ENCODE data around the gene ELF3. TPM values are rescaled to one million over a fixed set of nuclear protein-coding genes. Genes with fewer than 3 reads are reported as not detected.

Gene ELF3
- total RNA-seq, 1 donor from 2014 or later, result 4.8 TPM

DNA sequence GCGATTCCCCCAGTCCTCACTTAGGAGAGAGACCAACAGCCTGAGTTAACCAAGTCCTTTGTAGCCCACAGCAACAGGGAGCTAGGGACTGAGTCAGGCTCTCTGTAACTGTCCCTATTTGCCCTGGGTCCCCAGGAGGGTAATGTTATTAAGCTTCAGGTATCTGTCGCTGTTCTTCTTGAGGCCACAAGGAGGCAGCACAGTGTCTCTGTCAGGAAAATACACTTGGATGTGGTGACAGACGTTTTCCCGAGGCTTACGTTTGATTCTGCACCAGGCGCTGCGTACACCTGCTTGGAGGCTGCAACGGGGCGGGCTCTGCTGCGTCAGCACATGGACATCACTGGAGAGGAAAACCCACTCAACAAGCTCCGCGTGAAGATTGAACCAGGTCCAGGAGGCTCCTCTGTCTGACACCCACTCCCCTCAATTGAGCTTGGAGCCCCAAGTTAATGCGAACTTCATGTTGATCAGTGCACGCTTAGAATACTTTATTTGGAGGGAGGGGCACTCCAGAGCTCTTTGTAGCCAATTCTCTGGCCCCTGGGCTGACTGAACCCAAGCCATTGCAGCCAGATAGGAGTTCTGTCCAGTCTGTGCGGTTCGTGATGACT is 10.7 kb upstream of the ELF3 start:
- CTCF ChIA-PET, result interaction anchor here (0.9 to 1.8 kb wide), 10 partner anchors 9 to 290 kb away, joined by 3 to 10 read pairs (median 4); partner anchors contain the start of gene ELF3

DNA sequence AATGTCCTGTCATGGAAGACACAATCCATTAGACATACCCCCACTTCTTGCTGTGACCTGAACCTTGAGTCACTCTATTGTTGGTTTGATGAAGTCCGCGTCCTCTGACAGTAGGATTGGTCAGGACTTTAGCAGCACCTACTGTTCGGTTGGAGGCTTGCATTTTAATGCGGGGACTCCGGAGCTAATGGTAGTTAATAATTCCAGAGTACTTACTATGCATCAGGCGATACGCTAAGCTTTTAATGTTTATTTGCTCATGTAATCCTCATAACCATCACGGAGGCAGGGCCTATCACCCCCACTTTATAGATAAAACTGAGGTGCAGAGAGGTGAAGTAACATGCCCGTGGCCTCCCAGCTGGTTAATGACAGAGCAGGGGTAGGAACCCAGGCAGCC is 7.9 kb upstream of the ELF3 start:
- DNase-seq, result no peak
- H3K27me3 Mint-ChIP-seq, result no peaks in the 10 kb centered on the region
- H3K9me3 Mint-ChIP-seq, result no peaks in the 10 kb centered on the region
- intact Hi-C loops (cut with micrococcal nuclease), result no loop called here
- no peak overlapping the region for H3K4me3 Mint-ChIP-seq
- ChIA-PET POLR2A (no interaction called here), CTCF (no interaction called here)
- TF ChIP-seq CTCF (IDR thresholded peaks at IDR 0.05), result no peak
- H3K27ac Mint-ChIP-seq, result no peak overlapping the region
- ATAC-seq (ENCODE audit: low read depth), result no peak
- H3K36me3 Mint-ChIP-seq (ENCODE audit: low read depth), result peaks cover 81% of the 10 kb centered on the region
- no peaks in the 10 kb centered on the region for H3K4me1 Mint-ChIP-seq

More for the DNA sequence above, 10.7 kb upstream of the ELF3 start:
- H3K9me3 Mint-ChIP-seq, result no peaks in the 10 kb centered on the region
- no peaks in the 10 kb centered on the region for H3K4me1 Mint-ChIP-seq
- intact Hi-C loops (cut with micrococcal nuclease), result loop anchor here (2.0 kb wide), 1 partner anchor 135 kb away; no protein-coding TSS in a partner anchor
- H3K27me3 Mint-ChIP-seq, result no peaks in the 10 kb centered on the region
- H3K27ac Mint-ChIP-seq, result no peak overlapping the region
- H3K36me3 Mint-ChIP-seq (ENCODE audit: low read depth), result peaks cover 80% of the 10 kb centered on the region
- ATAC-seq (ENCODE audit: low read depth) (peak; percentile 65), DNase-seq (no peak)
- H3K4me3 Mint-ChIP-seq, result no peak overlapping the region
- no peak for TF ChIP-seq CTCF (IDR thresholded peaks at IDR 0.05)
- POLR2A ChIA-PET, result interaction anchor here (1.7 kb wide), 1 partner anchor 12 kb away, joined by 7 read pairs; no protein-coding TSS in a partner anchor

GRCh38 chr1:202004711-202005110 is 5.7 kb upstream of the ELF3 start:
- CTCF ChIA-PET, result no interaction called here
- intact Hi-C loops (cut with micrococcal nuclease), result loop anchor here (5.0 kb wide), 2 partner anchors 113 to 313 kb away; no protein-coding TSS in a partner anchor

DNA sequence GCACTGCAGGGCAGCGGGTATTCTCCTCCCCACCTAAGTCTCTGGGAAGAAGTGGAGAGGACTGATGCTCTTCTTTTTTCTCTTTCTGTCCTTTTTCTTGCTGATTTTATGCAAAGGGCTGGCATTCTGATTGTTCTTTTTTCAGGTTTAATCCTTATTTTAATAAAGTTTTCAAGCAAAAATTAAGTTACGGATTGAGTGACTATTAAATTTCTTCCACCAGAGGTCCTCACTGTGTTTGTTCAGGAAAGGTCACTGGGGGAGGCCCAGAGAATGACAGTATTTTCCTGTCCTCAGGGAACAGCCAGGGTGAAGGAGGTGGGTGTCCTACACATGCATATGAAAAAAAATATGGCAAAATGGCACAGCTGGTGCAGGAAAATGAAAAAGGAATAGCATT is 4.4 kb upstream of the ELF3 start:
- ChIA-PET CTCF (no interaction called here), POLR2A (no interaction called here)
- Mint-ChIP-seq H3K36me3 (ENCODE audit: low read depth) (peaks cover 58% of the 10 kb centered on the region), H3K27ac (no peak overlapping the region), H3K9me3 (no peaks in the 10 kb centered on the region), H3K27me3 (no peaks in the 10 kb centered on the region), H3K4me3 (no peak overlapping the region), H3K4me1 (peaks cover 10% of the 10 kb centered on the region)
- no peak for TF ChIP-seq CTCF (IDR thresholded peaks at IDR 0.05)
- ATAC-seq (ENCODE audit: low read depth) (no peak), DNase-seq (no peak)
- intact Hi-C loops (cut with micrococcal nuclease), result loop anchor here (5.0 kb wide), 2 partner anchors 111 to 311 kb away; no protein-coding TSS in a partner anchor

More at GRCh38 chr1:202004711-202005110, 5.7 kb upstream of the ELF3 start:
- Mint-ChIP-seq H3K36me3 (ENCODE audit: low read depth) (peaks cover 69% of the 10 kb centered on the region), H3K4me3 (no peak overlapping the region), H3K27ac (no peak overlapping the region), H3K4me1 (peaks cover 3% of the 10 kb centered on the region), H3K9me3 (no peaks in the 10 kb centered on the region), H3K27me3 (no peaks in the 10 kb centered on the region)
- ATAC-seq (ENCODE audit: low read depth) (no peak), DNase-seq (no peak)
- POLR2A ChIA-PET, result no interaction called here
- no peak for TF ChIP-seq CTCF (IDR thresholded peaks at IDR 0.05)

DNA sequence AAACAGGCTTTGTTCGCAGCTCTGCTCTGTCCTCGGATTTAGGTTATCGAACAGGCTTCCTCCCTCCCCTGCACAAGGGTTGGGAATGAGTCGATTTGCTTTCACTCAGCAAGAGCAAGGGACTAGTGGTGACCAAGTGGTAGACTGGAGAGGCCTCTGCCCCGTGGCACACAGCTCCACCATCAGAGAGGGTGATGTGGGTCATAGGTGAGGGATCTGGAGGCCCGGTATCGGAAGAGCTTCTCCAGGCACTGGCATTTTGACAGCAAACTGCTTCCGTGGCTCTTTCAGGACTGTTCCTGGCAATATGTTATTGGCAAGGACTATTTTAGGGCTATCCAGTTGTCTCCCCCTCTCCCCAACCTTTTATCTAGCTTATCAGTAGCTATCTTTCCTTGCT is 3.1 kb upstream of the ELF3 start:
- Mint-ChIP-seq H3K4me3 (no peak overlapping the region), H3K27me3 (no peaks in the 10 kb centered on the region), H3K27ac (no peak overlapping the region), H3K4me1 (peaks cover 10% of the 10 kb centered on the region), H3K9me3 (no peaks in the 10 kb centered on the region), H3K36me3 (ENCODE audit: low read depth) (peaks cover 47% of the 10 kb centered on the region)
- ChIA-PET POLR2A (no interaction called here), CTCF (interaction anchor here (0.6 to 0.7 kb wide), 2 partner anchors 9 to 111 kb away, joined by 3 read pairs; no protein-coding TSS in a partner anchor)
- intact Hi-C loops (cut with micrococcal nuclease), result loop anchor here (5.0 kb wide), 2 partner anchors 110 to 310 kb away; no protein-coding TSS in a partner anchor
- no peak for ATAC-seq (ENCODE audit: low read depth)
- no peak for DNase-seq
- no peak for TF ChIP-seq CTCF (IDR thresholded peaks at IDR 0.05)
